Measurements from ENCODE around the gene ASB18. TPM values are rescaled to one million over a fixed set of nuclear protein-coding genes. Genes with fewer than 3 reads are reported as not detected.

The ASB18 gene
- total RNA-seq, 2 donors from 2014 or later, result not detected

GRCh38 chr2:236161082-236161462, 103.1 kb downstream of the ASB18 start:
- Mint-ChIP-seq H3K9me3 (no peaks in the 10 kb centered on the region), H3K27ac (no peak overlapping the region), H3K4me1 (peaks cover 9% of the 10 kb centered on the region), H3K4me3 (no peak overlapping the region), H3K36me3 (ENCODE audit: low read depth) (no peaks in the 10 kb centered on the region), H3K27me3 (ENCODE audit: insufficient read depth) (peaks cover 94% of the 10 kb centered on the region)
- no peak for DNase-seq
- Histone ChIP-seq H3K9me3 (ENCODE audit: control insufficient read depth, low read length) (no peaks in the 10 kb centered on the region), H3K27me3 (ENCODE audit: control insufficient read depth, insufficient read depth, low read length, poor library complexity, severe bottlenecking) (peaks cover 100% of the 10 kb centered on the region), H3K4me1 (ENCODE audit: control insufficient read depth, insufficient read depth, low read length) (peaks cover 4% of the 10 kb centered on the region), H3K4me3 (ENCODE audit: low read length) (no peak overlapping the region), H3K9ac (ENCODE audit: extremely low read depth, low read length, poor library complexity, severe bottlenecking) (no peak overlapping the region), H3K27ac (ENCODE audit: low read depth, low read length) (no peak overlapping the region), H3K36me3 (ENCODE audit: control insufficient read depth, insufficient read depth, low read length) (no peaks in the 10 kb centered on the region)
- WGBS, 2 experiments (ENCODE audit: insufficient coverage in 1 of 2, insufficient read length in 1 of 2), result 87 to 88% methylated on average over 10 to 15 of the region's 15 CpGs
- no peak for TF ChIP-seq CTCF (conservative IDR thresholded peaks at IDR 0.05)

- Histone ChIP-seq H3K27ac (ENCODE audit: low read depth, low read length) (no peak overlapping the region), H3K9ac (ENCODE audit: extremely low read depth, low read length, poor library complexity, severe bottlenecking) (no peak overlapping the region), H3K36me3 (ENCODE audit: control insufficient read depth, insufficient read depth, low read length) (no peaks in the 10 kb centered on the region), H3K4me3 (ENCODE audit: low read length) (no peak overlapping the region), H3K27me3 (ENCODE audit: control insufficient read depth, insufficient read depth, low read length, poor library complexity, severe bottlenecking) (peaks cover 100% of the 10 kb centered on the region), H3K9me3 (ENCODE audit: control insufficient read depth, low read length) (no peaks in the 10 kb centered on the region), H3K4me1 (ENCODE audit: control insufficient read depth, insufficient read depth, low read length) (peaks cover 4% of the 10 kb centered on the region)
- Mint-ChIP-seq H3K4me3 (no peak overlapping the region), H3K27ac (no peak overlapping the region), H3K4me1 (peaks cover 9% of the 10 kb centered on the region), H3K27me3 (ENCODE audit: insufficient read depth) (peaks cover 94% of the 10 kb centered on the region), H3K9me3 (no peaks in the 10 kb centered on the region), H3K36me3 (ENCODE audit: low read depth) (no peaks in the 10 kb centered on the region)
- TF ChIP-seq CTCF (conservative IDR thresholded peaks at IDR 0.05), result no peak
- WGBS, 2 experiments (ENCODE audit: insufficient coverage in 1 of 2, insufficient read length in 1 of 2), result 67 to 72% methylated on average over 3 to 21 of the region's 22 CpGs
- DNase-seq, result peak; percentile 63
Observed at GRCh38 chr2:236160366-236161081, 103.7 kb downstream of the ASB18 start.

- H3K27ac Mint-ChIP-seq, result no peak overlapping the region
- Histone ChIP-seq H3K27me3 (ENCODE audit: control insufficient read depth, insufficient read depth, low read length, poor library complexity, severe bottlenecking) (peaks cover 100% of the 10 kb centered on the region), H3K9ac (ENCODE audit: extremely low read depth, low read length, poor library complexity, severe bottlenecking) (no peak overlapping the region), H3K36me3 (ENCODE audit: control insufficient read depth, insufficient read depth, low read length) (no peaks in the 10 kb centered on the region), H3K4me1 (ENCODE audit: control insufficient read depth, insufficient read depth, low read length) (peaks cover 2% of the 10 kb centered on the region), H3K27ac (ENCODE audit: low read depth, low read length) (no peak overlapping the region), H3K4me3 (ENCODE audit: low read length) (no peak overlapping the region), H3K9me3 (ENCODE audit: control insufficient read depth, low read length) (no peaks in the 10 kb centered on the region)
- DNase-seq, result no peak
- 18 to 20% methylated on average over 2 to 33 of the region's 33 CpGs for WGBS, 2 experiments (ENCODE audit: insufficient coverage in 1 of 2, insufficient read length in 1 of 2)
- peak overlapping the region; percentile 38 for H3K4me3 Mint-ChIP-seq
- H3K27me3 Mint-ChIP-seq (ENCODE audit: insufficient read depth), result peaks cover 94% of the 10 kb centered on the region
- no peak for TF ChIP-seq CTCF (conservative IDR thresholded peaks at IDR 0.05)
- H3K9me3 Mint-ChIP-seq, result no peaks in the 10 kb centered on the region
- H3K4me1 Mint-ChIP-seq, result peaks cover 7% of the 10 kb centered on the region
- no peaks in the 10 kb centered on the region for H3K36me3 Mint-ChIP-seq (ENCODE audit: low read depth)
Observed at GRCh38 chr2:236159778-236160170, 104.4 kb downstream of the ASB18 start.

Data from endodermal cell (in vitro differentiated cells).